NCI-H1105 (cell line): ENCODE results near the gene SIAH2.

Experiments
- DNase-seq: peaks from one replicate; lab custom pipeline; 2025; lab: John Stamatoyannopoulos, UW

Gene SIAH2

DNA sequence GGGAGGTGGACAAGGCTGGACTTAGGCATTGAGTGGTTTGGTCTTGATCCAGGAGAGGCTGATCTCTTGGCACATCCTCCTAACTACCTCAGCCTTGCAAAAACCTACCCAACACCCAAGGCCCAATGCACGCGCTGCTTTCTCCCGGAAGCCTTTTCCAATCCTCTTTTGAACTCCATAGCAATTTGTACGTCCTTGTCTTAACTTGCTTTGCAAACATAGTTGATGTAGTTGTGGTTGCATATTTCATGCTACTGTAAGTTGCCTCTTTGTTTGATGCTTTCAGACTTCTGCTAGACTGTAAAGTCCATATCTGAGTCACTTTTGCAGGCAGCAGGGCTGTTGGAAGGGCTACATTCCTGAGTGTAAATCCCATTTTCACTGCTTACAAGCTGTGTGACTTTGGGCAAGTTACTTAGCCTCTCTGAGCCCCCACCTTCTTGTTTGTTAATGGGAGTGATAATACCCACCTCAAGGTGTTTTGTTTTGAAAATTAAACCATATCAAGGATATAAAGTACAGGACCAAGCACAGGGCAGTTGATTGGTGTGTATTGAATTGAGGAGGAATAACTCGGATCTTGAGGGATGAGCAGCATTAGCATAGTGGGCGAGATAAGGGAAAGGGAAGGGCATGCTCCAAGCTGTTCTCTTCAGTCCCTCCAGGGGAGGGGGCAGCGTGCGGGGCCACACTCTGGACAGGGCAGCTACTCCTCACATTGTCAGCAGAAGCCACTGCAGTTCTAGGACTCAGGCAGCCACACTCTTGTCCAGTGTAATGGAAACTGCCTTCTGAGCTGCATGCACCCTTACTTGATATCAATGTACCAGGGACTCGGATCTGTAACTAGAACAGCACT is 28.8 kb downstream of the SIAH2 start:
- no peak for DNase-seq

DNA sequence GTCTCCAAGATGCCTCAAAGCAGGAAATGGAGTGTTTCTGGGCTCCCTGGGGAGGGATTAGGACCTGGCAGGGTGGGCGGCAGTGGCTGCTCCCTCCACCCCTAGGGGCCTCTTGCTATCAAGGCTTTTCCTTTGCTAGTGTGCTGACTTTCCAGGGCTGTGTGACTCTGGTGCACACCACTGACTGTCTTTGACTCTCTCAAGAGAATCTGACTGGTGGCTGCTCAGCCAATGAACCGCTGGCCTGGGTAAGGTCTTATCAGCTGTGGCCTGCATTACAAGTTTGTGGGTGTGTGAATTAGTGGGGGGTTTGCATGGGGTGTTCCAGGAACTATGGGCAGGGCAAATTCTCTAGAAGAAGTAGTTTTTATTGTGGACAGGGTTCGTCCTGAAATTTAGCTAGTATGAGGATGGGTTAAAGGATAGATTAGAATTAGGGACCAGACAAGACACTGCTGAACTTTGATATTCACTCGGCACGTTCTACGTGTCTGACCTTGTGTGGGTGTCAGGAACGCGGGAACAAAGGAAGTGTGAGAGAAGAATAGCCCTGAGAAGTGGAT is 29.5 kb downstream of the SIAH2 start:
- DNase-seq = no peak

GRCh38 chr3:150729682-150730360 is 33.1 kb downstream of the SIAH2 start:
- no peak for DNase-seq

GRCh38 chr3:150727653-150728502 is 35.1 kb downstream of the SIAH2 start:
- DNase-seq = peak; percentile 9

DNA sequence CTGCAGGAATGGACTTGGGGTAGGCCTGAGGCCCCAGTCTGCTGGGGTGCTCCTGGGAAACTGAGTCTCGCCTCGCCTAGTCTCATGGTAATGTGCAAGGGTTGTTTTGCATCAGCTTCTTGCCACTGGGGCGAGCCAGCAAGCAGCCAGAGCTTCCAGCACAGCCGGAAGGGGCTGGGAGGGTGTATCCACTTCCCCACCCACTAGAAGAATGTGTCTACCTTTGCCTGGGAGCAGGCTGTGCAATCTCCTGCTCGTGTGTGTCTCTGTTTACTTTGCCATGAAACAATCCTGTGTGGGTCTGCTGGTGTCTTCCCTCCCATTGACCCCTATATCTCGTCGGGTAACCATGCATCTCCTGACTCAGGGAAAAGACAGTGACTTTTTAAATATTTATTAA is 37.4 kb downstream of the SIAH2 start:
- DNase-seq = no peak

DNA sequence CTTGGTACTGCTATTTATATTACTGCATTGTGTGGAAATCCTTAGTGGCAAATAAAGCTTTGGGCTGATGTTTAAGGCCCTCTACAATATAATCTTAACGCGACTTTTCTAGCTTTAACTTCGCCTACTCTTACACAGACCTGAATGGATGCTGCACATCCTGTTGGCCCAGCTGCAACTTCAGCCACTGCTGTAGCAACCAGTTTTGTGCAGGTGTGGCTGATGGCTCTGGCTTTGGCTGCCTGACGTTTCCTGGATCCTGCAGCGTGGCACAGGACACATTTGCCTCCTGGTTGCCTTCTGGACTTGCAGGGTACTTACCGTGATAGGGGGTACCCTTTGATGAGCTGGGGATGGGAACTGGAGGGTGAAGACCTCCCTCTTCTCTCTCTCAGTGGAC is 39.0 kb downstream of the SIAH2 start:
- no peak for DNase-seq

DNA sequence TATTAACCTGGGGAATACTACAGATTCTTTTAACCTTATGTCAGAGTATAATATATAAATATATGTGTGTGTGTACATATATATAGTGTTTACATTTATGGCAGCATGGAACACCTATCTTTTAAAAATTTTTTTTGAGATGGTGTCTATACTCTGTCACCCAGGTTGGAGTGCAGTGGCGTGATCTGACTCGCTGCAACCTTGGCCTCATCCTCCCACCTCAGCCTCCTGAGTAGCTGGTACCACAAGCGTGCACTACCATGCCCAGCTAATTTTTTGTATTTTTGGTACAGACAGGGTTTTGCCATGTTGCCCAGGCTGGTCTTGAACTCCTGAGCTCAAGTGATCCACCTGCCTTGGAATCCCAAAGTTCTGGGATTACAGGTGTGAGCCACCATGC is 40.7 kb downstream of the SIAH2 start:
- DNase-seq = no peak

GRCh38 chr3:150721285-150722130 is 41.5 kb downstream of the SIAH2 start:
- peak; percentile 77 for DNase-seq

GRCh38 chr3:150720444-150720843 is 42.5 kb downstream of the SIAH2 start:
- DNase-seq = no peak

- no peak for DNase-seq
Observed at GRCh38 chr3:150710097-150710496, 52.9 kb downstream of the SIAH2 start.

- DNase-seq = peak; percentile 89
Observed at GRCh38 chr3:150703756-150704344, 59.1 kb downstream of the SIAH2 start, which contains the start of gene ERICH6. Gene ERICH6 (minus strand): TSS chr3:150703920. CDS start chr3:150703898, 22 bp downstream.

- DNase-seq = no peak
Observed at GRCh38 chr3:150703299-150703755, 59.6 kb downstream of the SIAH2 start.

DNA sequence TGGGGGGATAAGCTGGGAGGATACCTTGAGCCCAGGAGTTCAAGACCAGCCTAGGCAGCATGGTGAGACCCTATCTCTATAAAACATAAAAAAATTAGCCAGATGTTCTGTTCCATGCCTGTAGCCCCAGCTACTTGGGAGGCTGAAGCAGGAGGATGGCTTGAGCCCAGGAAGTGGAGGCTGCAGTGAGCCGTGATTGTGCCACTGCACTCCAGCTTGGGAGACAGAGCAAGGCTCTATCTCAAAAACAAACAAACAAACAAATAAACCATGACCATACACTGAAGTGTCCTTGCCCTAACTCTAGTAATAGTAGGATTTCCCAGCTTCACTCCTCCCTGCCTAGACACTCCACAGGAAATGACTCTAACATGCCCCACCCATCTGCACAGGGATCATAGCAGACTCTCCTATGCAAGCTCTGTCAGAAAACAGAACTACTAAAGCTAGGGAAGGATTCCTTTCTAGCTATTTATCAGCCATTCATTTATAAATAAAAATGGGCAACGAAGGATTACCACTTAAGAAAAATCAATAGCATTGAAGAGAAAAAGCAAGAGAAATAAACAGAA is 63.8 kb downstream of the SIAH2 start:
- DNase-seq = no peak

- no peak for DNase-seq
Observed at GRCh38 chr3:150697646-150698045, 65.3 kb downstream of the SIAH2 start.

DNA sequence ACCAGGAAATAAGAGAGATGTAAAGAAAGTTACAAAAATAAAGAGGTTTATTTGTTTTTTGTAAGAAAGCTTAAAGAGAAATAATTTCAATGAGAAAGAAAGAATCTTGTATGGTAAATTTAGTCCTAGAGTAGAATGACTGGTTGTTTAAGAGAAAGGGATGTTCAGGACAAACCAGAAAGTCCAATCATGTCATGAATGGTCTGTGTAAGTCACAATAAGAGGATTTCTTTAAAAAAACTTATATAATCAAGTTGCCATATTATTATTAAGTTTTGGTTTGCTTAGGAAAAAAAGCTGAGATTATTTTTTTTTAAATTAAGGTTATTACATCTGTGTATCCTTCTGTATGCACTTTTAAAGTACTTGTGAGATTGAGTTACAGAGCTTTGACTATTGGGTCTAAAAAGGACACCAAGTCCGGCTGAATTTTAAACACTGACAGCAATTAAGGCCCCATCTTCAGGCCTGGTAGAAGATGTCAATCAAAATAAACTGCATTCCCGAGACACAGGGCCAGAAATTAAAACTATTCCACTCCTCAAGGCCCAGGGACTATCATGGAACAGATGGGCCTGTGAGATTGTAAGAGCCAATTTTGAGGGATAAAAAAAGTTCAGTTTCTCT is 71.4 kb downstream of the SIAH2 start:
- DNase-seq = no peak
